HEK293 (cell line): ENCODE results near the gene ZFP36.
A peak's percentile ranks its signal among the peaks of the same experiment; 100 is the strongest.

Source experiments
- BCL11B ChIP-seq: fragments of 450-650 bp; formaldehyde crosslinking; IDR thresholded peaks from 2 replicates; pipeline ENCODE4 v1.5.1; 2016; ENCODE audit warnings: low read depth, missing biosample characterization, missing genetic modification characterization
- HOXC10 ChIP-seq: sonication (generic); formaldehyde crosslinking; IDR thresholded peaks from 2 replicates; pipeline ENCODE4 v1.8.1; 2023; ENCODE audit warnings: mild to moderate bottlenecking, missing genetic modification reagents
- KLF1 ChIP-seq: fragments of 450-650 bp; formaldehyde crosslinking; IDR thresholded peaks from 2 replicates; pipeline ENCODE4 v1.5.1; 2016; ENCODE audit warnings: missing biosample characterization, missing genetic modification characterization
- OVOL3 ChIP-seq: fragments of 450-650 bp; formaldehyde crosslinking; IDR thresholded peaks from 2 replicates; pipeline ENCODE4 v1.5.1; 2016; ENCODE audit warnings: missing biosample characterization, missing genetic modification characterization
- PATZ1 ChIP-seq: fragments of 450-650 bp; formaldehyde crosslinking; IDR thresholded peaks from 2 replicates; pipeline ENCODE4 v1.5.1; 2016; ENCODE audit warnings: missing biosample characterization, missing genetic modification characterization
- TRIM28 ChIP-seq: IDR thresholded peaks from 2 replicates; pipeline ENCODE4 v1.6.1; 2011; ENCODE audit warnings: low read length, control low read depth, borderline replicate concordance
- TSHZ1 ChIP-seq: fragments of 450-650 bp; formaldehyde crosslinking; IDR thresholded peaks from 2 replicates; pipeline ENCODE4 v1.5.1; 2016; ENCODE audit warnings: missing biosample characterization, missing genetic modification characterization, borderline replicate concordance
- WT1 ChIP-seq: fragments of 450-650 bp; formaldehyde crosslinking; IDR thresholded peaks from 2 replicates; pipeline ENCODE4 v1.5.1; 2016; ENCODE audit warnings: missing biosample characterization, missing genetic modification characterization
- ZBTB44 ChIP-seq: fragments of 450-650 bp; IDR thresholded peaks from 2 replicates; pipeline ENCODE4 v1.5.1; 2018; ENCODE audit warnings: missing biosample characterization, mild to moderate bottlenecking, missing genetic modification characterization
- ZBTB49 ChIP-seq: fragments of 450-650 bp; formaldehyde crosslinking; IDR thresholded peaks from 2 replicates; pipeline ENCODE4 v1.5.1; 2016; ENCODE audit warnings: missing biosample characterization, missing genetic modification characterization, low read depth
- ZBTB6 ChIP-seq: fragments of 450-650 bp; formaldehyde crosslinking; IDR thresholded peaks from 2 replicates; pipeline ENCODE4 v1.5.1; 2017; ENCODE audit warnings: missing biosample characterization, missing genetic modification characterization
- ZNF169 ChIP-seq: fragments of 450-650 bp; formaldehyde crosslinking; IDR thresholded peaks from 2 replicates; pipeline ENCODE4 v1.5.1; 2016; ENCODE audit warnings: missing biosample characterization, missing genetic modification characterization
- ZNF184 ChIP-seq: fragments of 450-650 bp; IDR thresholded peaks from 2 replicates; pipeline ENCODE4 v1.5.1; 2018; ENCODE audit warnings: missing biosample characterization, mild to moderate bottlenecking, missing genetic modification characterization
- ZNF2 ChIP-seq: fragments of 450-650 bp; formaldehyde crosslinking; IDR thresholded peaks from 2 replicates; pipeline ENCODE4 v1.5.1; 2016; ENCODE audit warnings: missing biosample characterization, missing genetic modification characterization
- ZNF324 ChIP-seq: fragments of 450-650 bp; formaldehyde crosslinking; IDR thresholded peaks from 2 replicates; pipeline ENCODE4 v1.5.1; 2016; ENCODE audit warnings: missing biosample characterization, missing genetic modification characterization
- ZNF423 ChIP-seq: fragments of 450-650 bp; formaldehyde crosslinking; IDR thresholded peaks from 2 replicates; pipeline ENCODE4 v1.5.1; 2016; ENCODE audit warnings: missing biosample characterization, missing genetic modification characterization
- ZNF488 ChIP-seq: fragments of 450-650 bp; formaldehyde crosslinking; IDR thresholded peaks from 2 replicates; pipeline ENCODE4 v1.5.1; 2016; ENCODE audit warnings: missing biosample characterization, missing genetic modification characterization
- ZNF529 ChIP-seq: fragments of 450-650 bp; formaldehyde crosslinking; IDR thresholded peaks from 2 replicates; pipeline ENCODE4 v1.5.1; 2017; ENCODE audit warnings: missing genetic modification characterization, missing biosample characterization; ENCODE audit not compliant: insufficient replicate concordance
- ZNF555 ChIP-seq: fragments of 450-650 bp; formaldehyde crosslinking; conservative IDR thresholded peaks from 2 replicates; pipeline ENCODE4 v1.5.1; 2017; ENCODE audit warnings: missing biosample characterization, mild to moderate bottlenecking, missing genetic modification characterization, inconsistent platforms
- ZNF639 ChIP-seq: fragments of 450-650 bp; formaldehyde crosslinking; IDR thresholded peaks from 2 replicates; pipeline ENCODE4 v1.5.1; 2016; ENCODE audit warnings: missing biosample characterization, missing genetic modification characterization
- ZNF692 ChIP-seq: fragments of 450-650 bp; formaldehyde crosslinking; IDR thresholded peaks from 2 replicates; pipeline ENCODE4 v1.5.1; 2016; ENCODE audit warnings: missing biosample characterization, missing genetic modification characterization
- ZNF76 ChIP-seq: fragments of 450-650 bp; formaldehyde crosslinking; IDR thresholded peaks from 2 replicates; pipeline ENCODE4; 2016; ENCODE audit warnings: low read depth, missing biosample characterization, missing genetic modification characterization, borderline replicate concordance
- ZSCAN23 ChIP-seq: fragments of 450-650 bp; formaldehyde crosslinking; IDR thresholded peaks from 2 replicates; pipeline ENCODE4 v1.5.1; 2016; ENCODE audit warnings: missing biosample characterization, missing genetic modification characterization

The ZFP36 gene

GRCh38 chr19:39445196-39446111 is 38.8 kb downstream of the ZFP36 start, which contains the start of gene SUPT5H (continued):
- peak; percentile 93 for TF ChIP-seq ZNF692 (tag by site-specific recombination)
- 0 out of 2 replicates have a peak, but pooled peaks have one; percentile 4 for TF ChIP-seq ZNF324 (tag by site-specific recombination)
- TF ChIP-seq ZSCAN23 (tag by site-specific recombination) = no peak
- TF ChIP-seq HOXC10 (CRISPR knock-in tag) = no peak
- TF ChIP-seq ZNF488 (tag by site-specific recombination) = no peak
- TF ChIP-seq ZBTB44 (tag by site-specific recombination) = peak; percentile 28; the same call in 1 of the 2 replicates
- 0 out of 2 replicates have a peak, but pooled peaks have one; percentile 33 for TF ChIP-seq ZNF423 (tag by site-specific recombination)
- peak; percentile 72 for TF ChIP-seq KLF1
- peak; percentile 23 for TF ChIP-seq OVOL3 (tag by site-specific recombination)
- TF ChIP-seq ZNF76 (tag by site-specific recombination) = peak; percentile 96
- TF ChIP-seq ZBTB6 = no peak
- TF ChIP-seq ZNF169 = no peak
- TF ChIP-seq PATZ1 (tag by site-specific recombination) = peak; percentile 62
- peak; percentile 40; the same call in 1 of the 2 replicates for TF ChIP-seq WT1
- no peak for TF ChIP-seq ZBTB49 (tag by site-specific recombination)
- TF ChIP-seq ZNF184 = no peak; the same call in 1 of the 2 replicates
- no peak for TF ChIP-seq ZNF529
- 0 out of 2 replicates have a peak, but pooled peaks have one; percentile 37 for TF ChIP-seq TRIM28
- peak; percentile 85; the same call in 1 of the 2 replicates for TF ChIP-seq ZNF639 (tag by site-specific recombination)
- peak; percentile 96 for TF ChIP-seq ZNF2 (tag by site-specific recombination)
- TF ChIP-seq ZNF555 = no peak
- no peak for TF ChIP-seq BCL11B
- TF ChIP-seq TSHZ1 (tag by site-specific recombination) = no peak
